Measurements from ENCODE around the gene DNAH17.

DNA sequence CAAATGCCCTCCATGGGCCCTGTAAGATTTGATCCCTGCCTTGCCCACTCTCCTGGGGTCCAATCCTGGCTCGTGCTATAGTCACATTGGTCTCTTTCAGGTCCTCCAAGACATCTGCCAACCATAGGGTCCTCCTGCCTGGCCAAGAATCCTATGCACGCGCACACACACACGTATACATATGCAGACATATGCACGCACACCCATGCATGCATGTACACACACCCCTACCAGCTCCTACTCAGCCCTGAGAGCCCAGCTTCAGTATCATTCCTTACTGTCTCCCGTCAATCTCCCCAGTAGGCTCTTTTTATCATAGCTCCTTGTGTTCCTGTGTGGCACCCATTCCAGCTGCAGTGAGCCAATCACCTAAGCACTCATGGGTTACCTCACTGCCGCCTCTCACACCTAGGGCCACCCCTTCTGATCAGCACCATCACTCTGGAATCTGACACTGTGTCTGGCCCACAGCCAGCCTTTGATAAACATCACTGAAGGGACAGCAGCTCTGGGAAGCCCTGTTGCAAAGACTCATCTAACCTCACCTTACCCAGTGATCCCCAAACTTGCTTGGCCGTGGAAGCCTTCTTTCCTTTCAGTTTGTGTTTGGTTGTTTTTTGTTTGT is 7.9 kb upstream of the DNAH17 start:
- TF ChIP-seq, protein P1, sequence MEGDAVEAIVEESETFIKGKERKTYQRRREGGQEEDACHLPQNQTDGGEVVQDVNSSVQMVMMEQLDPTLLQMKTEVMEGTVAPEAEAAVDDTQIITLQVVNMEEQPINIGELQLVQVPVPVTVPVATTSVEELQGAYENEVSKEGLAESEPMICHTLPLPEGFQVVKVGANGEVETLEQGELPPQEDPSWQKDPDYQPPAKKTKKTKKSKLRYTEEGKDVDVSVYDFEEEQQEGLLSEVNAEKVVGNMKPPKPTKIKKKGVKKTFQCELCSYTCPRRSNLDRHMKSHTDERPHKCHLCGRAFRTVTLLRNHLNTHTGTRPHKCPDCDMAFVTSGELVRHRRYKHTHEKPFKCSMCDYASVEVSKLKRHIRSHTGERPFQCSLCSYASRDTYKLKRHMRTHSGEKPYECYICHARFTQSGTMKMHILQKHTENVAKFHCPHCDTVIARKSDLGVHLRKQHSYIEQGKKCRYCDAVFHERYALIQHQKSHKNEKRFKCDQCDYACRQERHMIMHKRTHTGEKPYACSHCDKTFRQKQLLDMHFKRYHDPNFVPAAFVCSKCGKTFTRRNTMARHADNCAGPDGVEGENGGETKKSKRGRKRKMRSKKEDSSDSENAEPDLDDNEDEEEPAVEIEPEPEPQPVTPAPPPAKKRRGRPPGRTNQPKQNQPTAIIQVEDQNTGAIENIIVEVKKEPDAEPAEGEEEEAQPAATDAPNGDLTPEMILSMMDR (IDR thresholded peaks at IDR 0.05) = no peak
- no peak for TF ChIP-seq ZFX (IDR thresholded peaks at IDR 0.05; ENCODE audit: borderline replicate concordance)

All from 22Rv1 (cell line).